NCI-H128 (cell line): ENCODE measurements around the gene LRRC36.

ENCODE experiments used
- DNase-seq: peaks from one replicate; lab custom pipeline; 2025; ENCODE audit not compliant: unreplicated experiment; lab: John Stamatoyannopoulos, UW

LRRC36 gene

DNA sequence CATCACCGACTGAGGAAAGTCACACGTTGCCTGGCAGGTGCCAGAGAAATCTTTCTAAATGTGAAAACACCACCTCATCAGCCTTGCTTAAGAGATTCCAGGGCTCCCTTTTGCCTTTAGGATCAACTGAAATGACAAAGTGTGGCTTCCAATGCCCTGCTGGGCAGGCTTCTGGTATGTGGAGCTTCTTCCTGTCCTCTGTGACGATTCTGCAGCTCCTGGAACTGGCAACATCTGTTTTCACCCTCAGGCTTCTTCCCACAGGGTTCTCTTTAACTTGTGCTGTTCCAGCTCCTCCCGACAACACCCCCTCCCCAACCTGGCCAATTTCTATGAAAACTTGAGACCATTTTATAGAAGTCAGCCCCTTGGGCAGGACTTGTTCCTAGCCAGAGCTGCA lies 94.4 kb downstream of the LRRC36 start:
- no peak for DNase-seq

DNA sequence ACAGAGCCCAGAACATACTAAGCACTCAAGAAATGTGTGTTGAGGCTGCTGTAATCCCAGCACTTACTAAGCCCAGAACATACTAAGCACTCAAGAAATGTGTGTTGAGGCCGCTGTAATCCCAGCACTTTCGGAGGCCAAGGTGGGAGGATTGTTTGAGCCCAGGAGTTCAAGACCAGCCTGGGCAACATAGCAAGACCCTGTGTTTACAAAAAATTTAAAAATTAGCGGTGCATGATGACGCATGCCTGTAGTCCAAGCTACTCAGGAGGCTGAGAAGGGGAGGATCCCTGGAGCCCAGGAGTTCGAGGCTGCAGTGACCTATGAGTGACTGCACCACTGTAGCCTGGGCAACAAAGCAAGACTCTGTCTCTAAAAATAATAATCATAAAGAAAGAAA lies 96.4 kb downstream of the LRRC36 start:
- DNase-seq, result no peak

DNA sequence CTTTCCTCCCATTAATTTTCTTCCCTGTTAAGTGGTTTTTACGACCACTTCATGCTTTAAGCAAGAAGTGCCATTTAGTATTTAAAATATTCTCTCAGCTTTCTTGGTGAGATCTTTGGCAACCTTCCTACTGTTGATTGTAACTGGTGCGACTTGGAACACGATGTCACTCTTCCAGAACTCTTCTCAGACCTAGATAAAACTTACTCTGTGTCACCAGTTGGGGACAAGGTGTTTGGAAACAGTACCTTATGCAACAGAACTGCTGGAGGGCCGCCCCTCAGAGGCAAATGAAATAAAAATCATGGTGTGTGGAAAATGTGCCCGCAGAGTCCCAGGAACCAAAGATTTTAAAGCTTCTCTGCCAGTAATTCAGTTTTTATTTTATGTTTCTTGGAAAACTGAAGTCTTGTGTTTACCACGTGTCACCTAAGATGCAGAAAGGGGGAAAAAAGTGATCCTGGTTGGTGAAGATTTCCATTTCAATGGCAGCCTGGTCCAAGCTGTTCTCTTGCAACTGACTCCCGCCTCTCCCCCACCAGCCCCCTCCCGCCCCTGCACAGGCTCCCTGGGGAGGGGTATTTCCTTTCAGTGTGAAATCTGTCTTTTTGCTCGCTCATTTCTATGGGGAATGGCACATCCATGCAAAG lies 97.1 kb downstream of the LRRC36 start:
- DNase-seq, result no peak

DNA sequence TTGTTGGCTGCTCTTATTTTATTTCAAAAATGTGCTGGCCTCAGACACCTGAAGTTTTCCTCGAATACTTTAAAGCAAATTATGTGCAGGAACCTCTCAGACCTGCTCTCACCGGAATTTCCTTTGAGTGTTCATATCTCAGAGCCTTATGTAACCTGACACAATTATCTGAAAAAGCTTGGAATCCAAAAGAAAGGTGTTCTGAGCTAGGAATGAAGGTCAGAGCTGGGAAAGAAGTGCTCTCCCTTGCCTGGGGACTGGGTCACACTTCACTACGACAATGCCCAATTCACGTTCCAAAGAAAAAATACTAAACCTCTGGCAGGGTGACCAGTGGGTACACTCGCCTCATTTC lies 97.6 kb downstream of the LRRC36 start:
- no peak for DNase-seq

GRCh38 chr16:67425061-67425460 lies 98.4 kb downstream of the LRRC36 start:
- DNase-seq, result no peak

- no peak for DNase-seq
These were observed 99.0 kb downstream of the LRRC36 start for GRCh38 chr16:67425580-67425979.

- no peak for DNase-seq
These were observed 99.4 kb downstream of the LRRC36 start for GRCh38 chr16:67426022-67426421.

DNA sequence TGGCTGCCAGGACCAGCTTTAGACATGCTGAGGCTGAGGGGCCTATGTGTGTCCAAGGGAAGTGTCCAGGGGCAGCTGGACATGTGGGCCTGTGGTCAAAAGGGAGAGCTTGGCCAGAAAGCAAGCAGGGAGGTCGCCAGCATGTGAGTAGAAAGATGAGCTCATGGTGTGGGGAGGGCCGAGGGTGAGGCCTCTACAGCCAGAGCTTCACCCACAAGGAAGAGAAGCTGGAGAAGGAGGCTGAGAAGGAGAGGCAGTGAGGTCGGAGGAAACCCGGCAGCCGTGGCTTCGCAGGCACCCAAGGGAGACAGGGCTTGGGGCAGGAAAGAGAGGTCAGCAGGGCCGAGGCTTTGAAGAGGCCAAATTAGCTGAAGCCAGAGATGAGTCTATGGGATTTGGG lies 100.3 kb downstream of the LRRC36 start:
- DNase-seq, result no peak

DNA sequence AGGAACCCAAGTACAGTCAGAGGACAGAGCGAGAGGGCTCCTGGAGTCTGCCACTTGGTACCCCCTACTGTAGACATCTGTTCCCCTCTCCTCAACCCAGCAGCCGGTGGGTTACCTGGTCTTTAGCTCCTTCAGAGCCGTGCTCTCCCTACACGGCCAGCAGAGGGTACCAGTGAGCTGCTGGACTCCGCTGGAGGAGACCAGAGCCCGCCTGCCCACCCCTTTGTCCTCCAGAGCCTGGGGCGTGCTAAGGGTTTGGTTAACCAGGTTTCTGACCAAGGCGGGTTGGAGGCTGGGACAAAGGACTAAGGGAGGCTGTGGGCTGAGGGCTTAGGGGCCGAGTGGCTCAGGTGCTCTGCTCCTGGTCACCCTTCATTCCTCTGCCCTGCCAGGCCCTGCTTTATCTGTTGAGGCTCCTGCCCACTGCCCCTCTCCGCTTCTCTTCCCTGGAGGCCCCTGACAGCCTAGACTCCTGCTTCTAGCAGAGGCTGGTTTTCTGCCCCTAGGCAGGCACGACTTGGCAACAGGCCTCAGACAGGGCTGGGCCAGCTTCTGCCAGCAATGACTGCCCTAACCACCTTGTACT lies 101.6 kb downstream of the LRRC36 start:
- peak; percentile 43 for DNase-seq

- no peak for DNase-seq
These were observed 102.6 kb downstream of the LRRC36 start for GRCh38 chr16:67429053-67429798.

GRCh38 chr16:67429799-67430503 lies 103.3 kb downstream of the LRRC36 start:
- DNase-seq, result no peak

- no peak for DNase-seq
These were observed 103.9 kb downstream of the LRRC36 start for GRCh38 chr16:67430504-67430976.

DNA sequence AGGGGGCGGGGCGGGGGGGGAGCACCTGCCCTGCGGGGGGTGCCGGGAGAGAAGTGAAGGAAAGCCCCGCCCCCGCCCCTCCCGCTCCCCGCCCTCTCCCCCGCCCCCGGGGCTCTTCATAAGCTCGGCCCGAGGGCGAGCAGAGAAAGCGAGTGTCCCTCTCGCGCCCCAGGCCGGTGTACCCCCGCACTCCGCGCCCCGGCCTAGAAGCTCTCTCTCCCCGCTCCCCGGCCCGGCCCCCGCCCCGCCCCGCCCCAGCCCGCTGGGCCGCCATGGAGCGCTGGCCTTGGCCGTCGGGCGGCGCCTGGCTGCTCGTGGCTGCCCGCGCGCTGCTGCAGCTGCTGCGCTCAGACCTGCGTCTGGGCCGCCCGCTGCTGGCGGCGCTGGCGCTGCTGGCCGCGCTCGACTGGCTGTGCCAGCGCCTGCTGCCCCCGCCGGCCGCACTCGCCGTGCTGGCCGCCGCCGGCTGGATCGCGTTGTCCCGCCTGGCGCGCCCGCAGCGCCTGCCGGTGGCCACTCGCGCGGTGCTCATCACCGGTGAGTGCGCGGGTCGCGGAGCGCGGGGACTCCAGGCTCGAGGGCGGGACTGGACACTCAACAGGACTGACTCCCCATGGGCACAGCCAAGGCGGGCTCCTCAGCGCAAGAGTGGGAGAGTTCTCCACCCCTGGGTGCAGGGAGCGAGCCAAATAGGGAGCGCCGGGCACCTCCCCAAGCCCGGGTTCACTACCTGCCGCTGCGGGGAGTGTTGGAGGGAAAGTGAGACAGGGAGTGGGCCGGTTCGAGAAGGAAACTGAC lies 104.6 kb downstream of the LRRC36 start, which contains the start of gene HSD11B2:
TSS of gene HSD11B2 (plus strand) at position 145 of the 798 bp plus-strand sequence. CDS start at position 273, 128 bp downstream.
- DNase-seq, result no peak

DNA sequence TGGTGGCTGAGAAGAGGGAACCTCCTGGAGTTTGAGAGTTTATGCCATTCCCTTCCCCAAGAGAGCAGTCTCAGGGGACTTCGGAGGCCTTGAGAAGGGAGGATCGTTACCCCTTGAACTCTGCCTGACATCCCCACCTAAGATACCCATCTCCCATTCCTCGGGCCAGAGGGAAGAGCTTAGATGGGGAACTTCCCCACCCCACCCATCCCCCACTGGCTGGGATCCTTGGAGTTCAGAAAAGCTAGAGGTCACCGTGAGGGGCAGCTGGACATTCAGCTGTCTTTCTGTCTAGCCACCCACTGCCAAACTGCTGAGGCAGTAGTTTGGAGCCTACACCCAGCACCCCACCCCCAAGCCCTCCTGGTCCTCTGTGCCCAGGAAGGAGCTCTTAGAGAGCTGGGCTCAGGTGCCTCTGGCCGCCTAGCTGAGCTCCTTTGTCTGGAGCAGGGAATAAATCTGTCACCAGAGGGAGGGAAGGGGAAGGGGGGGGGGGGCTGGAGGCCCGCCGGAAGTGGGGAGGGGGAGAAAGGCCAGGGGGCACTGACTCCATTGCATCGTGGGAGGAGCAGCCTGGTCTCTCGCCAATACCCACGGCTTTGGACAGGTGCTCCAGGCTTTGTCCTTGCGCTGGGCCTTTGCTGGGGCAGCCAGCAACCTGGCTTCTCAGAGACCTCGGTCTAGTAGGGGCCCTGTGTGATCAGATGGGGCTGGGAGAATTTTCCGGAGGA lies 105.3 kb downstream of the LRRC36 start:
- no peak for DNase-seq

DNA sequence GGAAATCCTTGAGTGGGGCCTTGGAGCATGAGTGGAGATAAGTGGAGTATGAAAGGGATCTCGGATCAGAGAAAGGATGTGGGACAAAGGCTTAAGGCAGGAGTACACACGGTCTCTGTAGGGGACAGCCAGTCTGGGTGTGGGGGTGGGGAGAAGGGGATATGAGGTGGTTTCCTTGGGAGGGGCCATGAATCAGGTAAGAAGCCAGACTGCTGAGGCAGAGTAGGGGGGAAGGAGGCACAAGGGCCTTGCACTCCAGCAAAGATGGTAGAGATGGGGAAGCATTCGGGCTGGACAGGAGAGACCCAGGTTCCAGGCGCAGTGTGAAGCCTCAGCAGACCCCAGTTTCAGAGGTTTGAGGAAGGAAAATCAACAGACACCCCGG lies 105.9 kb downstream of the LRRC36 start:
- DNase-seq, result no peak

GRCh38 chr16:67433131-67433719 lies 106.6 kb downstream of the LRRC36 start:
- DNase-seq, result no peak
